PFSK-1 (cell line): ENCODE measurements around the gene GP1BA.

ENCODE experiments used
- FOXP2 ChIP-seq: optimal IDR thresholded peaks from 2 replicates; pipeline ENCODE3; 2011; ENCODE audit warnings: borderline replicate concordance, control low read depth, inconsistent platforms; ENCODE audit not compliant: insufficient read depth; ENCODE audit errors: extremely low read length, extremely low read depth
- POLR2AphosphoS5 ChIP-seq: IDR thresholded peaks from 2 replicates; pipeline ENCODE4 v1.6.1; 2012; ENCODE audit warnings: low read depth, mild to moderate bottlenecking, control low read depth, low read length, moderate library complexity
- REST ChIP-seq, 2 experiments: IDR thresholded peaks; 2 replicates each; pipeline versions ENCODE4 v1.6.1 to v1.8.0; 2011 to 2012; ENCODE audit warnings: low read depth in 2 of 2, low read length in 2 of 2, control low read depth in 1 of 2, inconsistent platforms in 1 of 2, mild to moderate bottlenecking in 1 of 2, moderate library complexity in 1 of 2; ENCODE audit not compliant: insufficient read depth in 1 of 2
- SIN3A ChIP-seq: IDR thresholded peaks from 2 replicates; pipeline ENCODE4 v1.6.1; 2012; ENCODE audit warnings: mild to moderate bottlenecking, low read length, moderate library complexity, borderline replicate concordance; ENCODE audit not compliant: insufficient read depth
- TAF1 ChIP-seq: IDR thresholded peaks from 2 replicates; pipeline ENCODE4 v1.6.1; 2012; ENCODE audit warnings: low read length, control low read depth, borderline replicate concordance; ENCODE audit not compliant: insufficient read depth

The GP1BA gene

GRCh38 chr17:4895121-4895520 is 37.0 kb upstream of the GP1BA start:
- TF ChIP-seq REST (IDR thresholded peaks at IDR 0.05; ENCODE audit: insufficient read depth in 1 of 2, low read depth in 2 of 2, low read length in 2 of 2) (no peak), SIN3A (no peak), POLR2AphosphoS5 (no peak), FOXP2 (no peak), TAF1 (no peak)

GRCh38 chr17:4895657-4896331 is 36.3 kb upstream of the GP1BA start:
- TF ChIP-seq REST (IDR thresholded peaks at IDR 0.05; ENCODE audit: insufficient read depth in 1 of 2, low read depth in 2 of 2, low read length in 2 of 2) (no peak), TAF1 (no peak), POLR2AphosphoS5 (no peak), SIN3A (no peak), FOXP2 (no peak)

- TF ChIP-seq TAF1 (no peak), FOXP2 (no peak), REST (IDR thresholded peaks at IDR 0.05; ENCODE audit: insufficient read depth in 1 of 2, low read depth in 2 of 2, low read length in 2 of 2) (no peak), POLR2AphosphoS5 (no peak), SIN3A (no peak)
These were observed 35.5 kb upstream of the GP1BA start for GRCh38 chr17:4896332-4897197.

GRCh38 chr17:4897198-4897687 is 34.8 kb upstream of the GP1BA start:
- TF ChIP-seq FOXP2: no peak

GRCh38 chr17:4897785-4898184 is 34.3 kb upstream of the GP1BA start:
- TF ChIP-seq POLR2AphosphoS5 (no peak), FOXP2 (no peak), REST (IDR thresholded peaks at IDR 0.05; ENCODE audit: insufficient read depth in 1 of 2, low read depth in 2 of 2, low read length in 2 of 2) (no peak), TAF1 (no peak), SIN3A (no peak)
